GM18526 (cell line): Measurements from ENCODE around the gene TAF5.

Source experiments
- POLR2A ChIP-seq: IDR thresholded peaks from 3 replicates; pipeline ENCODE4 v1.6.1; 2011; ENCODE audit not compliant: insufficient read length; ENCODE audit errors: extremely low read depth

TAF5 gene

GRCh38 chr10:103367782-103368518, at the start of gene TAF5:
TSS of gene TAF5 (plus strand) at chr10:103367976. CDS start at chr10:103367990, 14 bp downstream.
- peak; percentile 91 for TF ChIP-seq POLR2A

- no peak for TF ChIP-seq POLR2A
Observed at GRCh38 chr10:103327906-103328305, 39.9 kb upstream of the TAF5 start.

GRCh38 chr10:103333934-103334520, 33.7 kb upstream of the TAF5 start:
- TF ChIP-seq POLR2A: no peak

GRCh38 chr10:103334567-103334966, 33.2 kb upstream of the TAF5 start:
- TF ChIP-seq POLR2A: no peak

- TF ChIP-seq POLR2A: no peak
Observed at GRCh38 chr10:103336370-103336769, 31.4 kb upstream of the TAF5 start.

GRCh38 chr10:103350175-103350516, 17.6 kb upstream of the TAF5 start:
- TF ChIP-seq POLR2A: no peak

GRCh38 chr10:103350517-103351260, 17.1 kb upstream of the TAF5 start, which contains the start of gene PCGF6:
TSS of gene PCGF6 (minus strand) at chr10:103351140. CDS start at chr10:103351066, 74 bp downstream.
- peak; percentile 39 for TF ChIP-seq POLR2A

GRCh38 chr10:103353281-103353680, 14.5 kb upstream of the TAF5 start:
- TF ChIP-seq POLR2A: no peak

- no peak for TF ChIP-seq POLR2A
Observed at GRCh38 chr10:103355906-103356599, 11.7 kb upstream of the TAF5 start.

- TF ChIP-seq POLR2A: no peak
Observed at GRCh38 chr10:103367379-103367781, 396 bp upstream of the TAF5 start.

- TF ChIP-seq POLR2A: no peak
Observed at GRCh38 chr10:103373544-103373943, 5.8 kb downstream of the TAF5 start.

- no peak for TF ChIP-seq POLR2A
Observed at GRCh38 chr10:103374263-103374662, 6.5 kb downstream of the TAF5 start.

GRCh38 chr10:103382769-103383168, 15.0 kb downstream of the TAF5 start:
- no peak for TF ChIP-seq POLR2A

GRCh38 chr10:103394180-103394579, 26.4 kb downstream of the TAF5 start:
- no peak for TF ChIP-seq POLR2A

- no peak for TF ChIP-seq POLR2A
Observed at GRCh38 chr10:103395754-103396066, 27.9 kb downstream of the TAF5 start.
